Measurements from ENCODE around the gene OR4S1. TPM values are rescaled to one million over a fixed set of nuclear protein-coding genes. Genes with fewer than 3 reads are reported as not detected.

The OR4S1 gene
- total RNA-seq, 1 donor from 2014 or later, result not detected

GRCh38 chr11:48354677-48355076, 48.7 kb downstream of the OR4S1 start:
- Mint-ChIP-seq H3K9me3 (ENCODE audit: low read depth) (peaks cover 43% of the 10 kb centered on the region), H3K27me3 (no peaks in the 10 kb centered on the region), H3K4me1 (ENCODE audit: low read depth) (no peaks in the 10 kb centered on the region), H3K4me3 (ENCODE audit: low read depth) (no peak overlapping the region), H3K36me3 (ENCODE audit: insufficient read depth) (peaks cover 2% of the 10 kb centered on the region), H3K27ac (no peak overlapping the region)
- TF ChIP-seq, protein P1, sequence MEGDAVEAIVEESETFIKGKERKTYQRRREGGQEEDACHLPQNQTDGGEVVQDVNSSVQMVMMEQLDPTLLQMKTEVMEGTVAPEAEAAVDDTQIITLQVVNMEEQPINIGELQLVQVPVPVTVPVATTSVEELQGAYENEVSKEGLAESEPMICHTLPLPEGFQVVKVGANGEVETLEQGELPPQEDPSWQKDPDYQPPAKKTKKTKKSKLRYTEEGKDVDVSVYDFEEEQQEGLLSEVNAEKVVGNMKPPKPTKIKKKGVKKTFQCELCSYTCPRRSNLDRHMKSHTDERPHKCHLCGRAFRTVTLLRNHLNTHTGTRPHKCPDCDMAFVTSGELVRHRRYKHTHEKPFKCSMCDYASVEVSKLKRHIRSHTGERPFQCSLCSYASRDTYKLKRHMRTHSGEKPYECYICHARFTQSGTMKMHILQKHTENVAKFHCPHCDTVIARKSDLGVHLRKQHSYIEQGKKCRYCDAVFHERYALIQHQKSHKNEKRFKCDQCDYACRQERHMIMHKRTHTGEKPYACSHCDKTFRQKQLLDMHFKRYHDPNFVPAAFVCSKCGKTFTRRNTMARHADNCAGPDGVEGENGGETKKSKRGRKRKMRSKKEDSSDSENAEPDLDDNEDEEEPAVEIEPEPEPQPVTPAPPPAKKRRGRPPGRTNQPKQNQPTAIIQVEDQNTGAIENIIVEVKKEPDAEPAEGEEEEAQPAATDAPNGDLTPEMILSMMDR (IDR thresholded peaks at IDR 0.05; ENCODE audit: unreplicated experiment), result no peak
- DNase-seq (ENCODE audit: low spot score, unreplicated experiment), result no peak

Other genes starting within 250 kb of the OR4S1 start
- gene OR4B1, start 89.4 kb upstream of the OR4S1 start, total RNA-seq, result not detected in 2 replicates
- gene OR4X2, start 61.1 kb upstream of the OR4S1 start, total RNA-seq, result not detected in 2 replicates
- not detected in 2 replicates for gene OR4X1, start 42.4 kb upstream of the OR4S1 start, total RNA-seq
- not detected in 2 replicates for gene OR4C3, start 18.7 kb downstream of the OR4S1 start, total RNA-seq
- not detected in 2 replicates for gene OR4C5, start 60.2 kb downstream of the OR4S1 start, total RNA-seq
- gene OR4A47, start 182.6 kb downstream of the OR4S1 start, total RNA-seq, result not detected in 2 replicates